ENCODE measurements around the gene TNFAIP8. TPM values are rescaled to one million over a fixed set of nuclear protein-coding genes. Genes with fewer than 3 reads are reported as not detected.

TNFAIP8 gene
- polyA plus RNA-seq, 4 donors: 8.5 to 12.7 (median 10.9) TPM

- Histone ChIP-seq H3K36me3 (ENCODE audit: control insufficient read depth in 3 of 3, insufficient read depth in 2 of 3, low read depth in 1 of 3, low read length in 3 of 3) (no peaks in the 10 kb centered on the region), H3K27me3 (ENCODE audit: control insufficient read depth in 3 of 3, insufficient read depth in 3 of 3, low read length in 3 of 3) (no peaks in the 10 kb centered on the region), H3K4me1 (ENCODE audit: control insufficient read depth in 3 of 3, insufficient read depth in 2 of 3, low read depth in 1 of 3, low read length in 2 of 3) (peaks cover 0 to 8% (median 6%) of the 10 kb centered on the region in 3 donors), H3K4me3 (ENCODE audit: low read depth in 1 of 3, low read length in 3 of 3) (no peak overlapping the region), H3K9me3 (ENCODE audit: control insufficient read depth in 2 of 2, insufficient read depth in 1 of 2, low read depth in 1 of 2, low read length in 1 of 2) (no peaks in the 10 kb centered on the region), H3K27ac (ENCODE audit: low read depth in 1 of 3, low read length in 2 of 3) (no peak overlapping the region)
- WGBS, 3 donors: 77 to 92% (median 90%) methylated on average over 4 of the region's 4 CpGs
- DNase-seq (no peak), FAIRE-seq (no peak)
Observed at GRCh38 chr5:119402555-119402954, 46.7 kb downstream of the TNFAIP8 start.

DNA sequence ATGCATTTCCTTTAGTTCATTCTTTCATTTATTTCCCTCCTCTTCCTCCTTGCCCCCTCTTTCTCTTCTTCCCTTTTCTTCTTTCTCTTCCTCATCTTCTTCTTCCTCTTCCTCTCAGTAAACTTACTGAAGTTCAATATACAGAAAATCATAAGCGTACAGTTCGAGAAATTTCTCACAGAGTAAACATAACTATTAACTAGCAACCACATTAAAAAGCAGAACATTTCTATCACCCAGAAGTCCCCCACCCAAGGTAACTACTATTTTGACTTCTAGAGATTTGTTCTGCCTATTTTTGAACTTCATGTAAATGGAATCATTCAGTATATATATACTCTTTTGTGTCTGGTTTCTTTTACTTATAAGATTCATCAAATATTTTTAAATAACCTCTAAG lies 48.2 kb downstream of the TNFAIP8 start:
- no peak overlapping the region for H3K4me3 ChIP-seq (ENCODE audit: low read depth in 1 of 3, low read length in 3 of 3)
- H3K4me1 ChIP-seq (ENCODE audit: control insufficient read depth in 3 of 3, insufficient read depth in 2 of 3, low read depth in 1 of 3, low read length in 2 of 3): peaks cover 0 to 8% (median 4%) of the 10 kb centered on the region in 3 donors
- H3K27ac ChIP-seq (ENCODE audit: low read depth in 1 of 3, low read length in 2 of 3): no peak overlapping the region
- no peaks in the 10 kb centered on the region for H3K27me3 ChIP-seq (ENCODE audit: control insufficient read depth in 3 of 3, insufficient read depth in 3 of 3, low read length in 3 of 3)
- DNase-seq (no peak), FAIRE-seq (no peak)
- 87 to 97% (median 91%) methylated on average over 2 of the region's 2 CpGs for WGBS, 3 donors
- no peaks in the 10 kb centered on the region for H3K9me3 ChIP-seq (ENCODE audit: control insufficient read depth in 2 of 2, insufficient read depth in 1 of 2, low read depth in 1 of 2, low read length in 1 of 2)
- H3K36me3 ChIP-seq (ENCODE audit: control insufficient read depth in 3 of 3, insufficient read depth in 2 of 3, low read depth in 1 of 3, low read length in 3 of 3): no peaks in the 10 kb centered on the region

- 64 to 83% (median 80%) methylated on average over 4 of the region's 4 CpGs for WGBS, 3 donors
- no peaks in the 10 kb centered on the region for H3K9me3 ChIP-seq (ENCODE audit: control insufficient read depth in 2 of 2, insufficient read depth in 1 of 2, low read depth in 1 of 2, low read length in 1 of 2)
- peaks cover 0 to 2% (median 0%) of the 10 kb centered on the region in 3 donors for H3K4me1 ChIP-seq (ENCODE audit: control insufficient read depth in 3 of 3, insufficient read depth in 2 of 3, low read depth in 1 of 3, low read length in 2 of 3)
- FAIRE-seq: no peak
- H3K27me3 ChIP-seq (ENCODE audit: control insufficient read depth in 3 of 3, insufficient read depth in 3 of 3, low read length in 3 of 3): no peaks in the 10 kb centered on the region
- H3K27ac ChIP-seq (ENCODE audit: low read depth in 1 of 3, low read length in 2 of 3): no peak overlapping the region
- no peak overlapping the region for H3K4me3 ChIP-seq (ENCODE audit: low read depth in 1 of 3, low read length in 3 of 3)
- H3K36me3 ChIP-seq (ENCODE audit: control insufficient read depth in 3 of 3, insufficient read depth in 2 of 3, low read depth in 1 of 3, low read length in 3 of 3): no peaks in the 10 kb centered on the region
- DNase-seq: no peak
Observed at GRCh38 chr5:119405419-119405818, 49.6 kb downstream of the TNFAIP8 start.

DNA sequence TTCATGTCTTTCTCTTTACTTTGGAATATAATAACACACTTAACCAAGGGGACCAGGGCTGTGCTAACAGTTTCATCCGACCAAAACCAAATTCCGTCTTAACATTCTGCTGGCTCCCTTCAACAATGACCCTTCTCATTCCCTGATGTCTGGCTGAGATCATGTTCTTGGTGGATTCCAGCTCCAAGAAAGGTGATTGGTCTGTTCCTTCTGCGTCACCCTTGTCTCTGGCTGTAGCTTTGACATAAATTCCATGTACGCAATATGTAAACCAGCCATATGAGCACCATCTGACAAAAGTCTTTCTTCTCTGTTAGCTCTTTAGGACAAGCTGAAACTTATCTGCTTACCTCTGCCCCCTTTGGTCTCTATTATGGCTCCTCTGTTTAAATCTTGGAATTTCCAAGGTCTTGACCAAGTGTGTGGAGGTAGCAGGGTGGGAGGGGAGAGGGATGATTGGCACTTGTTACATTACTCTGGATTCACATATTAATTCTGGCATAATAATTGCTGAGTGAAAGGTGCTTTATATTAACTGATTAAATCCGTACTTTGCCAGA lies 50.8 kb downstream of the TNFAIP8 start:
- H3K4me1 ChIP-seq (ENCODE audit: control insufficient read depth in 3 of 3, insufficient read depth in 2 of 3, low read depth in 1 of 3, low read length in 2 of 3): peaks cover 0 to 2% (median 2%) of the 10 kb centered on the region in 3 donors
- no peak for DNase-seq
- H3K36me3 ChIP-seq (ENCODE audit: control insufficient read depth in 3 of 3, insufficient read depth in 2 of 3, low read depth in 1 of 3, low read length in 3 of 3): no peaks in the 10 kb centered on the region
- no peak overlapping the region for H3K27ac ChIP-seq (ENCODE audit: low read depth in 1 of 3, low read length in 2 of 3)
- no peak for FAIRE-seq
- no peak overlapping the region for H3K4me3 ChIP-seq (ENCODE audit: low read depth in 1 of 3, low read length in 3 of 3)
- 89 to 93% (median 91%) methylated on average over 5 of the region's 5 CpGs for WGBS, 3 donors
- H3K27me3 ChIP-seq (ENCODE audit: control insufficient read depth in 3 of 3, insufficient read depth in 3 of 3, low read length in 3 of 3): no peaks in the 10 kb centered on the region
- H3K9me3 ChIP-seq (ENCODE audit: control insufficient read depth in 2 of 2, insufficient read depth in 1 of 2, low read depth in 1 of 2, low read length in 1 of 2): no peaks in the 10 kb centered on the region

- 56 to 75% (median 68%) methylated on average over 3 of the region's 3 CpGs for WGBS, 3 donors
- no peaks in the 10 kb centered on the region for H3K9me3 ChIP-seq (ENCODE audit: control insufficient read depth in 2 of 2, insufficient read depth in 1 of 2, low read depth in 1 of 2, low read length in 1 of 2)
- H3K4me1 ChIP-seq (ENCODE audit: control insufficient read depth in 3 of 3, insufficient read depth in 2 of 3, low read depth in 1 of 3, low read length in 2 of 3): peaks cover 0 to 2% (median 2%) of the 10 kb centered on the region in 3 donors
- H3K4me3 ChIP-seq (ENCODE audit: low read depth in 1 of 3, low read length in 3 of 3): no peak overlapping the region
- DNase-seq (no peak), FAIRE-seq (no peak)
- no peaks in the 10 kb centered on the region for H3K27me3 ChIP-seq (ENCODE audit: control insufficient read depth in 3 of 3, insufficient read depth in 3 of 3, low read length in 3 of 3)
- H3K36me3 ChIP-seq (ENCODE audit: control insufficient read depth in 3 of 3, insufficient read depth in 2 of 3, low read depth in 1 of 3, low read length in 3 of 3): no peaks in the 10 kb centered on the region
- H3K27ac ChIP-seq (ENCODE audit: low read depth in 1 of 3, low read length in 2 of 3): no peak overlapping the region
Observed at GRCh38 chr5:119409235-119409815, 53.5 kb downstream of the TNFAIP8 start.

DNA sequence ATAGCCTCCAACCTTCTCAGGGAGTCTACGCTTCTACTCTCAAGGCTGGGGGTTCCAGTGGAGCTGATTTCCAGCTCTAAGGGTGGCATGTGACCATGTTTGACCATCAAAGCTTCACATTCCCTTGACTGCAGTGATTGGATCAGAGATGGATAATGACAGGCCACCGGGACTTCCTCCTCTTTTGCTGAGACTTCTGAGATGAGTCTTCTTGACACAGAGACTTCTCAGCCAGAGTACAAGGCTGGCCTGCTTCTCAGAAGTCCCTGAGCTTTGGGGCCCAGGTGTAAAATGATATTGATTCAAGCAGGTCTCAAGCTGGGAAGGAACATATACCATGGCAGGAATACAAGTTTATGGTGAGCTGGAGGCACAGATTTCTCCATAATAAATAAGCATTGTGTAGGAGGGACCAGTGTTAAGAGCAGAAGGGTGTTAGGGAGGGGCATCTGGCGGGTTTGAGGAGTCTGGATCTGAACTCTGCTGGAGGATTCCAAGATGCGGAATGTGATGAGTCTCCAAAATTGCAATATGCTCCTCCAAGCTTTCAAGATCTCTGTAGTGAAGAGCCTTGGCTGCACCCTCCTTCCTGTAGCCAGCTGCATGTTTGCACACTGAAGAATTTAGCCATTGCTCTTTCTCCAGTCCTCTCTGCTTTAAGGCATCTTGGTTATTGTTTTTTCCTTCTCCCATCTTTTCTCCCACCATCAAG lies 54.8 kb downstream of the TNFAIP8 start:
- Histone ChIP-seq H3K27ac (ENCODE audit: low read depth in 1 of 3, low read length in 2 of 3) (no peak overlapping the region), H3K27me3 (ENCODE audit: control insufficient read depth in 3 of 3, insufficient read depth in 3 of 3, low read length in 3 of 3) (no peaks in the 10 kb centered on the region), H3K9me3 (ENCODE audit: control insufficient read depth in 2 of 2, insufficient read depth in 1 of 2, low read depth in 1 of 2, low read length in 1 of 2) (no peaks in the 10 kb centered on the region), H3K4me3 (ENCODE audit: low read depth in 1 of 3, low read length in 3 of 3) (no peak overlapping the region), H3K36me3 (ENCODE audit: control insufficient read depth in 3 of 3, insufficient read depth in 2 of 3, low read depth in 1 of 3, low read length in 3 of 3) (no peaks in the 10 kb centered on the region), H3K4me1 (ENCODE audit: control insufficient read depth in 3 of 3, insufficient read depth in 2 of 3, low read depth in 1 of 3, low read length in 2 of 3) (peaks cover 0 to 2% (median 2%) of the 10 kb centered on the region in 3 donors)
- WGBS, 3 donors: 82 to 93% (median 86%) methylated on average over 4 of the region's 4 CpGs
- no peak for DNase-seq
- no peak for FAIRE-seq

GRCh38 chr5:119411361-119412278 lies 55.8 kb downstream of the TNFAIP8 start:
- peaks cover 0 to 2% (median 2%) of the 10 kb centered on the region in 3 donors for H3K4me1 ChIP-seq (ENCODE audit: control insufficient read depth in 3 of 3, insufficient read depth in 2 of 3, low read depth in 1 of 3, low read length in 2 of 3)
- H3K27me3 ChIP-seq (ENCODE audit: control insufficient read depth in 3 of 3, insufficient read depth in 3 of 3, low read length in 3 of 3): no peaks in the 10 kb centered on the region
- FAIRE-seq: peak; percentile 5
- H3K27ac ChIP-seq (ENCODE audit: low read depth in 1 of 3, low read length in 2 of 3): peak overlapping the region in 1 of 3 donors; percentile 18
- no peaks in the 10 kb centered on the region for H3K9me3 ChIP-seq (ENCODE audit: control insufficient read depth in 2 of 2, insufficient read depth in 1 of 2, low read depth in 1 of 2, low read length in 1 of 2)
- no peaks in the 10 kb centered on the region for H3K36me3 ChIP-seq (ENCODE audit: control insufficient read depth in 3 of 3, insufficient read depth in 2 of 3, low read depth in 1 of 3, low read length in 3 of 3)
- 14 to 17% (median 16%) methylated on average over 15 of the region's 15 CpGs for WGBS, 3 donors
- H3K4me3 ChIP-seq (ENCODE audit: low read depth in 1 of 3, low read length in 3 of 3): peak overlapping the region in 2 of 3 donors; percentile 39 to 55
- peak; percentile 81 to 87 for DNase-seq
